Measurements from ENCODE around the gene EPB41L1. TPM values are rescaled to one million over a fixed set of nuclear protein-coding genes. Genes with fewer than 3 reads are reported as not detected.

EPB41L1 gene
- polyA plus RNA-seq, 1 donor (not counting 4 experiments of a cell fraction or from before 2014, with no cell fraction given): 1.2 TPM

DNA sequence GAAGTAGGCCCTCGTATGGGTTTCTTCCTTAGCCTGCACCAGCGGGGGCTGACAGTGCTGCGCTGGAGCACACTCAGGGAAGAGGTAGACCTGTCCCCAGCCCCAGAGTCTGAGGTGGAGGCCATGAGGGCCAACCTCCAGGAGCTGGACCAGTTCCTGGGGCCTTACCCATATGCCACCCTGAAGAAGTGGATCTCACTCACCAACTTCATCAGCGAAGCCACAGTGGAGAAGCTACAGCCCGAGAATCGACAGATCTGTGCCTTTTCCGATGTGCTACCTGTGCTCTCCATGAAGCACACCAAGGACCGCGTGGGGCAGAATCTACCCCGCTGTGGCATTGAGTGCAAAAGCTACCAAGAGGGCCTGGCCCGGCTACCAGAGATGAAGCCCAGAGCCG, 85.5 kb downstream of the EPB41L1 start:
- no peak overlapping the region for H2AFZ ChIP-seq (ENCODE audit: control insufficient read depth, low read length)
- H3K9ac ChIP-seq (ENCODE audit: control insufficient read depth, extremely low read depth, insufficient read depth, low read length): no peak overlapping the region
- no peak overlapping the region for H3K27ac ChIP-seq (ENCODE audit: control insufficient read depth, insufficient read depth, low read length)
- dilution Hi-C loops (cut with MboI; ENCODE audit: extremely low pct_ligation_motif_present, low sequenced_read_pairs): no loop called here
- H3K79me2 ChIP-seq (ENCODE audit: control insufficient read depth, insufficient read depth, low read length): peaks cover 63% of the 10 kb centered on the region
- no peak for TF ChIP-seq EZH2 (IDR thresholded peaks at IDR 0.05; ENCODE audit: low read length)
- TF ChIP-seq, protein P1, sequence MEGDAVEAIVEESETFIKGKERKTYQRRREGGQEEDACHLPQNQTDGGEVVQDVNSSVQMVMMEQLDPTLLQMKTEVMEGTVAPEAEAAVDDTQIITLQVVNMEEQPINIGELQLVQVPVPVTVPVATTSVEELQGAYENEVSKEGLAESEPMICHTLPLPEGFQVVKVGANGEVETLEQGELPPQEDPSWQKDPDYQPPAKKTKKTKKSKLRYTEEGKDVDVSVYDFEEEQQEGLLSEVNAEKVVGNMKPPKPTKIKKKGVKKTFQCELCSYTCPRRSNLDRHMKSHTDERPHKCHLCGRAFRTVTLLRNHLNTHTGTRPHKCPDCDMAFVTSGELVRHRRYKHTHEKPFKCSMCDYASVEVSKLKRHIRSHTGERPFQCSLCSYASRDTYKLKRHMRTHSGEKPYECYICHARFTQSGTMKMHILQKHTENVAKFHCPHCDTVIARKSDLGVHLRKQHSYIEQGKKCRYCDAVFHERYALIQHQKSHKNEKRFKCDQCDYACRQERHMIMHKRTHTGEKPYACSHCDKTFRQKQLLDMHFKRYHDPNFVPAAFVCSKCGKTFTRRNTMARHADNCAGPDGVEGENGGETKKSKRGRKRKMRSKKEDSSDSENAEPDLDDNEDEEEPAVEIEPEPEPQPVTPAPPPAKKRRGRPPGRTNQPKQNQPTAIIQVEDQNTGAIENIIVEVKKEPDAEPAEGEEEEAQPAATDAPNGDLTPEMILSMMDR (optimal IDR thresholded peaks at IDR 0.05 in 1 of 3, IDR thresholded peaks at IDR 0.05 in 1 of 3, conservative IDR thresholded peaks at IDR 0.05 in 1 of 3; ENCODE audit: extremely low read depth in 1 of 3, insufficient read depth in 2 of 3, low read length in 3 of 3): no peak
- no peak overlapping the region for H3K4me3 ChIP-seq (ENCODE audit: control insufficient read depth in 2 of 3, extremely low read depth in 1 of 3, insufficient read depth in 2 of 3, low read depth in 1 of 3, low read length in 3 of 3)
- H4K20me1 ChIP-seq (ENCODE audit: control insufficient read depth, extremely low read depth, insufficient read depth, low read length): peaks cover 2% of the 10 kb centered on the region
- peaks cover 20% of the 10 kb centered on the region in 2 experiments for H3K36me3 ChIP-seq (ENCODE audit: control insufficient read depth in 2 of 2, extremely low read depth in 1 of 2, insufficient read depth in 2 of 2, low read length in 2 of 2)
- peaks cover 14% of the 10 kb centered on the region for H3K4me1 ChIP-seq (ENCODE audit: control insufficient read depth, extremely low read depth, insufficient read depth, low read length)
- no peaks in the 10 kb centered on the region for H3K9me3 ChIP-seq (ENCODE audit: control insufficient read depth, low read depth, low read length)
- H3K27me3 ChIP-seq (ENCODE audit: control insufficient read depth, extremely low read depth, insufficient read depth, low read length): no peaks in the 10 kb centered on the region
- H3K4me2 ChIP-seq (ENCODE audit: control insufficient read depth, extremely low read depth, insufficient read depth, low read depth, low read length): no peak overlapping the region
- peaks cover 2% of the 10 kb centered on the region for H3K9me1 ChIP-seq (ENCODE audit: control insufficient read depth, extremely low read depth, insufficient read depth, low read length)
- FAIRE-seq: no peak
- no peak for DNase-seq (ENCODE audit: low read depth, low spot score)

DNA sequence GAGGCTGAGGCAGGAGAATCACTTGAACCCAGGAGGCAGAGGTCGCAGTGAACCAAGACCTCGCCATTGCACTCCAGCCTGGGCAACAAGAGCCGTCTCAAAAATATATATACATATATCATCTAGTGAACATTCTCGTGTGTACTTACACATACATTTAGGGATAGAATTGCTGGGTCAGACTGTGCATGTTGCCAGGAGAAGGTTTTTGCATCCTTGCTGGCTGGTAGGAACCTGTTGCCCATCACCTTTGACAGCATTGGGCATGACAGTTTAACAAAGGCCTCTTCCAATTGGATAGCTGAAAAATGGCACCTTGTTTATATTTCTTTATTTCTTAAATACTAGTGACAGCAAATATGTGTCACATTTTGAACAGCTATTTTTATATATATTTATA, 87.1 kb downstream of the EPB41L1 start:
- Histone ChIP-seq H3K4me3 (ENCODE audit: control insufficient read depth in 2 of 3, extremely low read depth in 1 of 3, insufficient read depth in 2 of 3, low read depth in 1 of 3, low read length in 3 of 3) (no peak overlapping the region), H3K27me3 (ENCODE audit: control insufficient read depth, extremely low read depth, insufficient read depth, low read length) (no peaks in the 10 kb centered on the region), H3K36me3 (ENCODE audit: control insufficient read depth in 2 of 2, extremely low read depth in 1 of 2, insufficient read depth in 2 of 2, low read length in 2 of 2) (peaks cover 20 to 29% of the 10 kb centered on the region in 2 experiments), H3K27ac (ENCODE audit: control insufficient read depth, insufficient read depth, low read length) (no peak overlapping the region), H2AFZ (ENCODE audit: control insufficient read depth, low read length) (no peak overlapping the region), H3K9ac (ENCODE audit: control insufficient read depth, extremely low read depth, insufficient read depth, low read length) (no peak overlapping the region), H3K4me2 (ENCODE audit: control insufficient read depth, extremely low read depth, insufficient read depth, low read depth, low read length) (no peak overlapping the region), H3K79me2 (ENCODE audit: control insufficient read depth, insufficient read depth, low read length) (peaks cover 57% of the 10 kb centered on the region), H4K20me1 (ENCODE audit: control insufficient read depth, extremely low read depth, insufficient read depth, low read length) (peaks cover 2% of the 10 kb centered on the region), H3K4me1 (ENCODE audit: control insufficient read depth, extremely low read depth, insufficient read depth, low read length) (peaks cover 9% of the 10 kb centered on the region), H3K9me3 (ENCODE audit: control insufficient read depth, low read depth, low read length) (no peaks in the 10 kb centered on the region), H3K9me1 (ENCODE audit: control insufficient read depth, extremely low read depth, insufficient read depth, low read length) (no peaks in the 10 kb centered on the region)
- TF ChIP-seq, protein P1 (optimal IDR thresholded peaks at IDR 0.05 in 1 of 3, IDR thresholded peaks at IDR 0.05 in 1 of 3, conservative IDR thresholded peaks at IDR 0.05 in 1 of 3; ENCODE audit: extremely low read depth in 1 of 3, insufficient read depth in 2 of 3, low read length in 3 of 3): no peak
- no peak for TF ChIP-seq EZH2 (IDR thresholded peaks at IDR 0.05; ENCODE audit: low read length)
- DNase-seq (ENCODE audit: low read depth, low spot score) (no peak), FAIRE-seq (no peak)
- dilution Hi-C loops (cut with MboI; ENCODE audit: extremely low pct_ligation_motif_present, low sequenced_read_pairs): no loop called here
